Retinal pigment epithelial cell (primary cell): ENCODE results near the gene ISLR2.

Experiments used
- DNase-seq: peaks from one replicate; pipeline ENCODE4 v3.0.0-alpha.2; 2010; ENCODE audit warnings: low read depth
- H3K4me3 ChIP-seq: 2 replicates; pipeline ENCODE4 v1.5.1; 2011; ENCODE audit warnings: mild to moderate bottlenecking, low read length, control low read depth, moderate library complexity
- TF ChIP-seq, protein P1 (sequence below): conservative IDR thresholded peaks from 2 replicates; pipeline ENCODE4 v1.5.1; 2011; ENCODE audit warnings: low read depth, low read length, control low read depth, inconsistent platforms

The ISLR2 gene

DNA sequence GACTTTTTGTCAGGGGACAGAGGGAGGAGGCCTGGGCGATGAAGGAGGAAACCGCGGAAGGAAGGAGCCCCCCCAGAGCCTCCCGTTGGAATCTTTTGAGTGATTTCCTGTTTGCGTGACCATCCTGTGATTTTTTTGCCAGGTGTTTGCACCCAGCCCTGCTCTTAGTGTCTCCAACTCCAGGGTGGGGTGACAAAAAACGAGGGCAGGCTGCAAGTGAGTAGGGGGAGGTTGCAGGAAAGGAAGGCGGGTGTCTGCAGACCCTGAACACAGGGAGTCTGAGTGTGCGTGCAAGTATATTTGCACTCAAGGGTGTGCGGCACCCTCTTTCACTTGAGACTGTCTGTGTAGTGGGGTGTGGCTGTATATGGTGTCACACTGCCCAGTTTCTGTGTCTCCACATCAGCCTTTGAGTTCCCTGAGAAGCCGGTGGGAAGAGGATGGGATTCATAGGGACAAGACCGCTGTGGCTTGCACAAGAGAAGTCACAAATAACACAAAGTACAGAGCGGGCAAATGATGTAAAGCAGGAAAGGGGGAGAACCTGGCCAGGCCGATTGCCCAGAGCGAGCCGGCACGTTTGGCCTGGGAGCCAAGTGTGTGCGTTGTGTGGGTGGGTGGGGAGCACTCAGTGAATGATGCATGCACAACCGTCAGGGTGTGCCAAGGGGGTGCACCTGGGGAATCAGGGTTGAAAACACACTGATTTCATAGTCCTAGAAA is 6.6 kb downstream of the ISLR2 start:
- TF ChIP-seq, protein P1, sequence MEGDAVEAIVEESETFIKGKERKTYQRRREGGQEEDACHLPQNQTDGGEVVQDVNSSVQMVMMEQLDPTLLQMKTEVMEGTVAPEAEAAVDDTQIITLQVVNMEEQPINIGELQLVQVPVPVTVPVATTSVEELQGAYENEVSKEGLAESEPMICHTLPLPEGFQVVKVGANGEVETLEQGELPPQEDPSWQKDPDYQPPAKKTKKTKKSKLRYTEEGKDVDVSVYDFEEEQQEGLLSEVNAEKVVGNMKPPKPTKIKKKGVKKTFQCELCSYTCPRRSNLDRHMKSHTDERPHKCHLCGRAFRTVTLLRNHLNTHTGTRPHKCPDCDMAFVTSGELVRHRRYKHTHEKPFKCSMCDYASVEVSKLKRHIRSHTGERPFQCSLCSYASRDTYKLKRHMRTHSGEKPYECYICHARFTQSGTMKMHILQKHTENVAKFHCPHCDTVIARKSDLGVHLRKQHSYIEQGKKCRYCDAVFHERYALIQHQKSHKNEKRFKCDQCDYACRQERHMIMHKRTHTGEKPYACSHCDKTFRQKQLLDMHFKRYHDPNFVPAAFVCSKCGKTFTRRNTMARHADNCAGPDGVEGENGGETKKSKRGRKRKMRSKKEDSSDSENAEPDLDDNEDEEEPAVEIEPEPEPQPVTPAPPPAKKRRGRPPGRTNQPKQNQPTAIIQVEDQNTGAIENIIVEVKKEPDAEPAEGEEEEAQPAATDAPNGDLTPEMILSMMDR: no peak
- peak overlapping the region; percentile 46 for H3K4me3 ChIP-seq
- no peak for DNase-seq

DNA sequence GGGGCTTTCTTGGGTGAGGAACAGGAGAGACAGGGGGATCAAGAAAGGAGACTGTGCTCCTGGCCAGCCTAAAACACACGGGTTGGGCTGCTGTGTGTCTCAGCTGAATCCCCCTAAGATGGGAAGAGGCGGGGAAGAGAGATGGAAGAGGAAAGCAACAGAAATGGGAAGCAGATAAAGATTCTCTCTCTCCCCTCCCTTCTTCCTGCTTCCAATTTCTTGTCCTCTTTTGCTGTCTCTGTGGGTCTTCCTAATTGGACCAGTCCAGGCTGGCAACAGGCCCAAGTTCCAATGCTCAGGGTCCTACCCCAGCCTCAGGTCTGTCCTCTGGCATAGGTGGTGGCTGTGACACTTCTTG is 7.1 kb downstream of the ISLR2 start:
- H3K4me3 ChIP-seq: no peak overlapping the region
- TF ChIP-seq, protein P1: no peak
- no peak for DNase-seq

DNA sequence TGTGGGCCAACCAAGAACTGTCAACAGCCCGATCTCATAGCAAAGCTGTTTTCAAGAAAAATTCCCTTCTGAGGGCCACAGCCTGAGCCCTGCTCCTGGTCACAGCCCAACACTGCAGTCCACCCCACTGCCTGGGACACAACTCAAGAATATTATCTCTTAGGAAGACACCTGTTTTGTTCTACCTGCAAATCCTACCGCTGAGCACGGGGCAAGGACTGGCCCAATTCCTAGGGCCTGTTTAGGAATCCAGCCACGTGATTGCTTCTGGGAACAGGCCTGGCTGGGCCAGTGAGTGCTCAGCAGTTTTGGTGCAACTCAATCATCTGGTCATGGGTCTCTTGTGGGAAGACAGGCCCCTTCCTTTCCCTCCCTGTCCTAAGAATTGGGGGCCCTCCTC is 8.3 kb downstream of the ISLR2 start:
- DNase-seq: no peak
- TF ChIP-seq, protein P1: no peak
- no peak overlapping the region for H3K4me3 ChIP-seq

DNA sequence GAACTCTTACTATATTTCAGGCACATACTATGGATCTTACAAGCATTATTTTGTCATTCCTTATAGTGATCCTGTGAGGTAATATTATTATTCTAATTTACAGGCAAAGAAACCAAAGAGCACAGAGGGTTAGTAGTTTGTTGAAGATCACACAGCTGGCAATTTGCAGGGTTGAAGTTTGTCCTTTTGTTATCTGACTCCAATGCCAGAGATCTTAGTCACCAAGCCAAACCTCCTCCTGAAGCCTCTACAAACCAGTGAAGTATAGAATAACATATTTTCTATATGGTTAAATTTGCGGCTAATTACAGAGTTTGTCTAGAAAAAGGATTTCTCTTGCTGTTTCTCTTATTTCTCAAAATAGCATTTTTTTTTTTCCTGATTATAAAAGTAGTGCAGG is 11.2 kb downstream of the ISLR2 start:
- H3K4me3 ChIP-seq: no peak overlapping the region
- DNase-seq: no peak

DNA sequence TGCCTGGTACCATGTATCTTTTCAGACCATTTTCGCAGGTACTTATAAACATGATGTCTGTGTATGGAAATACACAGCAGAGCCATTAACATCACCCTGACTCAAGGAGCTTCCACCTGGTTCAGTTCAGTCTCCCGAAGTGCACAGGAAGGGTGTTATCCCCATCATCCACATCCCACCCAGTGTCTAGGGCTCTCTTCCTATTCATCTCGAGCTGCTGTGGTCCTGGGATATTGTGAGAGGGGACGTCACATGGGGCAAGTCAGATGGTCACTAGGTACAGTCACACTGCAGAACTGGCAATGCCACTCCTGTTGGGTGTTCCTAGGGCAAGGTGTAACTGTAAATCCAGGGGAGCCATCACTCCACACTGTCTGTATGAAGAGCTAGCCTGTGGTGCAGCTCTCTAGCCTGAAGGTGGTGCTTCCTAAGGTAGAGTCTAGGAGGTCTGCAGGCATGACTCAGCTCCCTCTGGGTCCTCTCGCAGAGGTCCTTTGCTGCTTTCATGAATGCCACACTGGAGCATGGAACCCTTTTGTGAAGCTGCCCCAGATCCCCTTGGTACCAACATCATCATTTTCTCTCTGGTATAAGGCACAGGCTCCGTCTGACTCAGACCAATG is 13.9 kb downstream of the ISLR2 start:
- TF ChIP-seq, protein P1: no peak
- no peak for DNase-seq

More for the DNA sequence above, 11.2 kb downstream of the ISLR2 start:
- TF ChIP-seq, protein P1: no peak

DNA sequence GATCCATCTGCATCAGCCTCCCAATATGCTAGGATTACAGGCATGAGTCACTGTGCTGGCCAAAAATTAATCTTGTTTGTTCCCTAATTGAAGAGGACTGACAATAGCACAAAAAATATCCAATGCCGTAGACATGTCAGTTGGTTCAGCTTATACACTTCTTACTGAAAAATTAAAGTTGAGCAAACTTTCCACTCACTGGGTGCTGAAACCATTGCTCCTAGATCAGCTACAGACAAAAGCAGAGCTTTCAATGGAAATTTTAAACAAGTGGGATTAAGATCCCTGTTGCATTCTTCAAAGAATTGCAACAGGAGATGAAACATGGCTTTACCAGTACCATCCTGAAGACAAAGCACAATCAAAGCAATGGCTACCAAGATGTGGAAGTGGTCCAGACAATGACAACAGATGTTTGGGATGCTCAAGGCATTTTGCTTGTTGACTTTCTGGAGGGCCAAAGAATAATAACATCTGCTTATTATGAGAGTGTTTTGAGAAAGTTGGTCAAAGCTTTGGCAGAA is 16.0 kb downstream of the ISLR2 start:
- no peak overlapping the region for H3K4me3 ChIP-seq
- no peak for DNase-seq
- TF ChIP-seq, protein P1: no peak

More for the DNA sequence above, 13.9 kb downstream of the ISLR2 start:
- H3K4me3 ChIP-seq: no peak overlapping the region

DNA sequence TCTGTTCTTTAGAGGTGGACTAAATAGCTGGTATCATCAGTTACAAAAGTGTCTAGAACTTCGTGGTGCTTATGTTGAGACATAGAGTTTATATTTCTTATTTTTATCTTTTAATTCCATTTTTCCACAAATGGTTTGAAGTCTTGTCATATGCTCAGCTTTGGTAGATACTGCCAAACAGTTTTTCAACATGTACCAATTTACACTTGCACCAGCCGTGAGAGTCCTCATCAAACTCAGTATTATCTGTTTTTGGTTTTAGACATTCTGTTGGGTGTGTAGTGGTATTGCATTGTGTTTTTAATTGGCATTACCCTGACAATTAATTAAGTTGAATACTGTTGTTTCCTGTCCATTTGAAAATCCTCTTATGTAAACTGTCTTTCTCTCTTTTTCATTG is 16.7 kb downstream of the ISLR2 start:
- no peak overlapping the region for H3K4me3 ChIP-seq
- DNase-seq: no peak
- TF ChIP-seq, protein P1: no peak
